HG03025 (cell line): ENCODE data around the gene SART1.

ENCODE experiments used
- ATAC-seq: cut with Tn5 transposase; IDR thresholded peaks from one replicate; pipeline ENCODE4 v1.9.1; 2021; ENCODE audit warnings: mild to moderate bottlenecking, moderate library complexity; ENCODE audit not compliant: unreplicated experiment, low FRiP score

SART1 gene

DNA sequence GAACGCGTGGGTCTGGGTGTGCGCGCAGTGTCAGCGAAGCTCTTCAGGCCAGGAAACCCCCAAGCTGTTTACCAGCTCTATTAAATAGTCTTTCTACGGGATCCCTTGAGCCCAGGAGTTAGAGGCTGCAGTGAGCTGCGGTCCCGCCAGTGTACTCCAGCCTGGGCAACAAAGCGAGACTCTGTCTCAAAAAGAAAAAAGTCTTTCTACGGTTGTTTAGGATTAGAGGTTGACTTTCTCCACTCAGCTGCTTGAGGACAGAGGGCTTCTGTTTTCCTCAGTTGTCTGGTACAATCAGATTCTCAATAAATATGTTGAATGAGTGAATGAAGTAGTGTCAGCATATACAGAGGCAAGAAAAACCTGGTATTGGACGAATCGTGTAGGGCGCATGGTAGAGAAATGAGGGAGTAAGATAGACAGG is 619 bp downstream of the SART1 start:
- no peak for ATAC-seq

DNA sequence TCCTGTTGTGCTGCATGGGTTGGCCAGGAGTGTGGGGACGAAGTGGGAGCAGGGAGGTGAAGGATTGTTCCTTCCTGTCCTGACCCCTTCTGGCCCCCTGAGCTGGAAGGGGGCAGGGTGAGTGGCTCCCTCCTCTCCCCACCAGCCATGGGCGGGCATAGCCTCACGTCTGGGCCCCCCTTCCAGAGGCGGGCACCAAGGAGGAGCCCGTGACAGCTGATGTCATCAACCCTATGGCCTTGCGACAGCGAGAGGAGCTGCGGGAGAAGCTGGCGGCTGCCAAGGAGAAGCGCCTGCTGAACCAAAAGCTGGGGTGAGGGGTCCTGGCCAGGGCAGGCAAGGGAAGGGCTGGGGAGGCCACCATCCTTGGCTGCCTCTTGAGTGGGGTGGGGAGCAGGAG is 3.4 kb downstream of the SART1 start:
- no peak for ATAC-seq

DNA sequence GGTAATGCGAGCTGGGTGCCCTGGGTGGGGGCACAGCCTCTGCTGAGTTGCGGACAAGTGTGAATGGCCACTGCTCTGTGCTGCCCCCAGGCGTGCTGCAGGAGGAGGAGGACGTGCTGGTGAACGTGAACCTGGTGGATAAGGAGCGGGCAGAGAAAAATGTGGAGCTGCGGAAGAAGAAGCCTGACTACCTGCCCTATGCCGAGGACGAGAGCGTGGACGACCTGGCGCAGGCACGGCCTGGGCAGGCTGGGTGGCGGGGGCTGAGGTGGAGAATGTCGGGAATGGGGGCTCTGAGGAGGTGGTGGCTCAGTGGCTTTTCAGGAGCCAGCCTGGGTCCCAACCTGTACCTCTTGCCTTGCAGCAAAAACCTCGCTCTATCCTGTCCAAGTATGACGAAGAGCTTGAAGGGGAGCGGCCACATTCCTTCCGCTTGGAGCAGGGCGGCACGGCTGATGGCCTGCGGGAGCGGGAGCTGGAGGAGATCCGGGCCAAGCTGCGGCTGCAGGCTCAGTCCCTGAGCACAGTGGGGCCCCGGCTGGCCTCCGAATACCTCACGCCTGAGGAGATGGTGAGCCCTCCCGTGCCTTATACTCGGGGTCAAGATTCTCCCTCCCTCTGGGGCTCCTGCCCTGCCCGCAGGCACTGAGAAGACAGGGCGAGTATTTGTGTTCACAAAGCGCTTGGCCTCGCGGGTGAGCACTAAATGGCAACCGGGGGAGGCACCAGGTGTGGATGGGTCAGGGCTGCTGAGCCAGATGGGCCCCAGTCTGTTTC is 4.6 kb downstream of the SART1 start:
- ATAC-seq, result no peak

DNA sequence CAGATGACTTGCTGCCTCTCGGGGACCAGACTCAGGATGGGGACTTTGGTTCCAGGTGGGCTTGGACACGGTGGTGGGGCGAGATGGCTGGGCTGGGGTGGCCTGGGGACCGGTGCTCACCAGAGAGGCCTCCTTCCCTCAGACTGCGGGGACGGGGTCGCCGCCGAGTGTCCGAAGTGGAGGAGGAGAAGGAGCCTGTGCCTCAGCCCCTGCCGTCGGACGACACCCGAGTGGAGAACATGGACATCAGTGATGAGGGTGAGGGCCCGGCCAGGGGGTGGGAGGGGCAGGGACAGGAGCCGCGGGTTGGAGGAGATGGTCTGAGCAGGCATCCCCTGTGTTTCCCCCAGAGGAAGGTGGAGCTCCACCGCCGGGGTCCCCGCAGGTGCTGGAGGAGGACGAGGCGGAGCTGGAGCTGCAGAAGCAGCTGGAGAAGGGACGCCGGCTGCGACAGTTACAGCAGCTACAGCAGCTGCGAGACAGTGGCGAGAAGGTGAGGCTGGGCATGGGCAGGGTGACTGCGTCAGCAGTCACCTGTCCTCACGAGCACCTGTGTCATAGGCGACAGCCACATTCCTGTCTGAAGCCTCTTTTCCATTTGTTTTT is 5.9 kb downstream of the SART1 start:
- no peak for ATAC-seq

DNA sequence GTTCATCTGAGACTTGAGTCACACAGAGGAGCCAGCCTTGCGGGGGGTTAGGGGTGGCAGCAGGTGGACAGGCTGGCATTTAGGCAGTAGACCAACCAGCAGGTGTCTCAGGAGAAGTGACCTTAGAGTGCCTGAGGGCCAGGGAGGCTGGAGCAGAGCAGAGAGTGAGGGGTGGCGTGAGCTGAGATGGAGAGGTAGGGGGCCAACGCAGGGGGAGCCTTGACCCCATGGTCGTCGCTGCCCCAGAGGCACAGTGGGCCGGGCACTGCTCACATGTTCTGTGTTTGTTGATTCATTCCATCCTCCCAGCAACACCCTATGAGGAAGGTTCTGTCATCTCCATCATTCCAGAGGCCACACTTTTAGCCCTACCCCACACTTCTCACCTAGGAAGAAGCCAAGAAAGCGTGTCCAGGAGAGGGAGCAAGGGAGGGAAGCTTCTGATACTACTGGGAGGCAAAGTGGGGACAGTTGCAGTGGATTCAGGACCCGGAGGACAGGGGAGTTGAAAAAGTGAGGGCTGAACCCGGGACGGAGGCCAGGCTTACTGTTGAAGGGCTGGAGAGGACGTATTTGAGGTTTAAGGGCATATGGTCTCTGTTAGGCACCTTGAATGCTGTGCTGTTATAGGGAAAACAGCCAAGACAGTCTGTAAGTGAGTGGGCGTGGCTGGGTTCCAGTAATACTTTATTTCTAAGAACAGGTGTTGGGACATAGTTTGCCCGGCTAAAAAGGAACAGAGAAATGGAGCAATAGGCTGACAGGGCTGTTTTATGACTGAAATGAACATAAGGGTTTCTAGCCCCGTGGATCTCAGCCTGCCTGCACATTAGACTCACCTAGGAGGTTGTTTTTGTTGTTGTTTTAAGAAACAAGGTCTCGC is 7.3 kb downstream of the SART1 start:
- ATAC-seq, result no peak

DNA sequence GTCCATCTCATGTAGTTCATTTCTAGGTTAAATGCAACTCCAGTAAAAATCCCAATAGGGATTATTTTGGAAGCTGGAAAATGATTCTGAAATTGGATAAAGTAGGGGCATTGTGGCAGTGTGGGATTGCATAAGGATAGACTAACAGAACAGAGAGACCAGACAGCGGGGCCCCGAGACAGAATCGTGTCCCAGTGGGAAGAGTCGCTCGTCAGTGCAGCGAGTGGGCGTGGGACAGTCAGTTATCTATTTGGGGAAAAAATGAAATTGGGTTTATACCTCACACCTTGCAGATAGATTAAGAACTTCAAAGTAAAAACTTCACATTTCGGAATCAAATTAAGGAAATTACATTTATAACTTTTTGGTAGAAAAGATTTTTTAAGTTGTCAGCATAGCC is 10.6 kb downstream of the SART1 start:
- no peak for ATAC-seq

DNA sequence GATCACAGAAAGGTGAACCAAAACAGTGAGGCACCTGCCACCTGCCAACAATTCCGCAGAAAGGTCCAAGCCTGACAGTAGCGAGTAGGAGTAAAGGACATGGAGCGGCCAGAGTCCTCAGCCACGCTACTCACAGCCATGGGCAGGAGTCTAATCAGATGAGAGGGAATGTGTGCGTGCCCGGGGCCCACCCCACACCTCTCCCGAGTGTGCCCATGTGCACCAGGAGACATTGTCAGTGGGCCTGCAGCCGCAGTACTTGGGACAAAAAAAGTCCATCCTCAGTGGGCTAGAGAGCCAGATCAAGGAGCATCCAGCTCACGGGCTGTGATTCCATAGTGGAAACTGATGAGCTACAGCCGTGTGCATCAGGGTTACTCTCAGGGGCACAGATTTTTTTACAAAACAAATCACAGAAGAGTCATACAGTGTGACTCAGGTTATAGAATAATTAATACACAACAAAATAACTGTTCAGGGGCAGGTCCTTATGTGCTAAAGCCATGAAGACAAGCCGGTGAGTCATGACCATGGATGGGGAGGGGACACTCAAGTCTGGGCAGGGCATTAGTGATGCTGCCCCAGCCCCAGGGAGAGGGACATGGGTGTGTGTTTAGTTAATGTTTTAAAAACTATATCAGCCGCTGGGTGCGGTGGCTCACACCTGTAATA is 12.0 kb downstream of the SART1 start:
- ATAC-seq, result no peak

DNA sequence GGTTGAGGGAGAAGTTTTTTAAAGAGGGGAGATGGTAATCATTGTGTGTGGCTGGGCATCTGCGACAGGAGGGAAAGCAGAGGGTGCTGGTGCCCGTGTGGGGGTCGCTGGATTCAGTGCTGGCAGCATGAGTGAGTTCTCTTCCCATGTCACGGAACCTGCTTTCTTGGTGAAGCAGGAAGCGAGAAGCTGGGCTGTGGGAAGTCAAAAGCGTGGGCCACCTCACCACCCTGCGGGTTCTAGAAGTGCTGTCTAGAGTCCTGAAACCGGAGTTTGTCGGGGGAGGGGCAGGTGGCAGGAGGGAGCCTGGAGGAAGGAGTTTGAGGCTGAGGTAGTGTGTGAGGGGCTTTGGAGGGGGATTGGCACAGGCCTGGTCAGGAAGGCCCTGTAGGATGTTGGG is 14.2 kb downstream of the SART1 start:
- ATAC-seq, result no peak

DNA sequence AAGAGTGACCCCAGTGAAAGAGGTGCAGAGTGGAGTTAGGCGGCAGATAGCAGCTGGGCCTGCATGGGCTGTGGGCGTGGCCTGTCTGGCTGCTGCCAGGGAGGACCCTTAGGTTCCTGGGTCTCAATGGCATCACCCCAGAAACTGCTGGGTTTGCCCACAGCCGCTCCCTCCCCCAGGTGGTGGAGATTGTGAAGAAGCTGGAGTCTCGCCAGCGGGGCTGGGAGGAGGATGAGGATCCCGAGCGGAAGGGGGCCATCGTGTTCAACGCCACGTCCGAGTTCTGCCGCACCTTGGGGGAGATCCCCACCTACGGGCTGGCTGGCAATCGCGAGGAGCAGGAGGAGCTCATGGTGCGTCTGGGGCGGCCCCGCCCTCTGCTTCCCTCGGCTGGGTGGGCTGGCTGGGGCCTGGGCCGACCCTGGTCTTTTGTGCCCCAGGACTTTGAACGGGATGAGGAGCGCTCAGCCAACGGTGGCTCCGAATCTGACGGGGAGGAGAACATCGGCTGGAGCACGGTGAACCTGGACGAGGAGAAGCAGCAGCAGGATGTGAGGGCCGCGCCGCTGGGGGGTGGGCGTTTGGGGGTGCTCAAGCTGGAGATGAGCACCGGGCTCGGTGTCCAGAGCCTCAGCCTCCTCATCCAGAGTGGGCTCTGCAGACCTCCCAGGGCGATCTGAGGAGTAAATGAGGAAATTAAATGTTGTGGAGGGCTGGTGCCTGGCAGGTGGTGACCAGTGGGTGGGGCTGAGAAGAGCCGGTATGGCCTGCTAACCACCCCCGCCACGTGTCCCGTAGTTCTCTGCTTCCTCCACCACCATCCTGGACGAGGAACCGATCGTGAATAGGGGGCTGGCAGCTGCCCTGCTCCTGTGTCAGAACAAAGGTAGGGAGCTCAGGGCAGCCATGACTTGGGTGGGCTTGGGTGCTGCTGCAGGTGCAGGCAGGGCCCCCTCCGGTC is 15.0 kb downstream of the SART1 start:
- ATAC-seq, result no peak

DNA sequence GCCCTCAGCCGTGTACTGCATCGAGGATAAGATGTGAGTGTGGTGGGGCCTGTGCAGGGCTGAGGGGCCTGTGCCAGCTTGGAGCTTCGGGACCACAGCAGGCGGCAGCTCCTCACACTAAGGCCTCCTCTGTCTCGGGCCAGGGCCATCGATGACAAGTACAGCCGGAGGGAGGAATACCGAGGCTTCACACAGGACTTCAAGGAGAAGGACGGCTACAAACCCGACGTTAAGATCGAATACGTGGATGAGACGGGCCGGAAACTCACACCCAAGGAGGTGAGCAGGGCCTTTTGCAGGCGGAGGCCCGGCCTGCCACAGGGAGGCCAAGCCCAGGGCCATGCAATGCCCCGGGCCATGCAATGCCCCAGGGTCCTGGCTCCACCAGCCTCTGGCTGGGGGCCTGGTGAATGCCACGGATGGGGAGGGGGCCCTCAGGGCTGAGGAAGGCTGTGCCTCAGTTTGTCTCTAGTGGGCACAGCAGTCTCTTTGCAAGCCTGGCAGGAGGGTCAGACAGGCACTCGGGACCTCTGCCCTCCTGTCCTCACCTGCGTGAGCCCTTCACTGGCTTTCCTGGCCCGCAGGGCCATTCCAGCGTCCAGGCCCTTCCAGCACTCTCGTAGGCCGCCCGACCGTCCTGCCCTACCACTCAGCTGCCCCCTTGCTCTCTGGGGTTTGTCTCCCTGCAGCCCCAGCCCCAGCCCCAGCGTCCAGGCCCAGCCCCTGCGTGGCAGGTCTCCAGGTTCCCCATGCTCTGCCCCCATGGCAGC is 16.3 kb downstream of the SART1 start:
- no peak for ATAC-seq

DNA sequence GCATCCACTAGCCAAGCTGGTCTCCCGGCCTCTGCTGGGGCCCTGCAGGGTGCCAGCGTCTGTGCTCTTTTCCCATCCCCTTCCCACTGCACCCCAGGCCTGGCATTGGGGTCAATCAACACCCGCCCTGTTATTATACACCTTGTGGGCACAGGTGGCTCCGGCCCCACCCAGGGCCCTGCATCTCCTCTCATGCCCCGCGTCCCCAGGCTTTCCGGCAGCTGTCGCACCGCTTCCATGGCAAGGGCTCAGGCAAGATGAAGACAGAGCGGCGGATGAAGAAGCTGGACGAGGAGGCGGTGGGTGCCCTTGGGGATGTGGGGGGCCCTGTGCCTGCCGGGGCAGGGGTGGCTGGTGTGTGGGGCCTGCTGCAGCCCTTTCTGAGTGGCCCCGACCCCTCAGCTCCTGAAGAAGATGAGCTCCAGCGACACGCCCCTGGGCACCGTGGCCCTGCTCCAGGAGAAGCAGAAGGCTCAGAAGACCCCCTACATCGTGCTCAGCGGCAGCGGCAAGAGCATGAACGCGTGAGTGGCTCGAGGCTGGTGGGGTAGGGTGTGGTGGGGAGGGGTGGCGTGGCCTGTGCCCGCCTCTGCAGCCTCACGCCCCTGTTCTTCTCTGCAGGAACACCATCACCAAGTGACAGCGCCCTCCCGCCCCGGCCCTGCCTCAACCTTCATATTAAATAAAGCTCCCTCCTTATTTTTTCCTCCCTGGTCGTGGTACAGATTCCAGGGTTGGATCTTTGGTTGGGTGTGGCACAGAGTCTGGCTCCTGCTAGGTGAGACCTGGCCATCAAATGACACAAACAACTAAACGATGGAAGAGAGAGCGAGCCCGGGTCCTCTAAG is 17.1 kb downstream of the SART1 start:
- no peak for ATAC-seq

DNA sequence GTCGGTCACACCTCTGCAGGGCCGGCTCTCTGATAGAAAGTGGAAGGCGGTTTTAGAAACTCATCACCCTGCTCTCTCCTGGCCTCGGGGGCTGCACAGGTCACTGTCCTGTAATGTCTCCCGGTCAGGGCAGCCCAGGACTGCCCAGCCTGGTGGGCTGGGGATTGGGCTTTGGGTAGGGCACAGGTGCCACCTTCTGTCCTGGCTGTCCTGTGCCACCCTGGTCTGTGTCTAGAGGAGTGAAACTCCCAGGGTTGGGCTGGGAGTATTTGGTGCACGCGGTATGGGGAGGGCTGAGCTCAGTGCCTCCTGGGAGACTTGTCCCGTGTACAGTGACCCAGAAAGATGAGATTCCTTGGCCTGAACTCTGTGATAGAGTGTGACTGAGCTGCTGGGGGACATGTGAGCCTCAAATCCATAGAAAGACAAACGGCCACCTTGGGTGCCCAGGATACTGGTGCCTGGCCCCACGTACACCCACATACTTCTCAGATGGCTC is 17.8 kb downstream of the SART1 start:
- no peak for ATAC-seq

DNA sequence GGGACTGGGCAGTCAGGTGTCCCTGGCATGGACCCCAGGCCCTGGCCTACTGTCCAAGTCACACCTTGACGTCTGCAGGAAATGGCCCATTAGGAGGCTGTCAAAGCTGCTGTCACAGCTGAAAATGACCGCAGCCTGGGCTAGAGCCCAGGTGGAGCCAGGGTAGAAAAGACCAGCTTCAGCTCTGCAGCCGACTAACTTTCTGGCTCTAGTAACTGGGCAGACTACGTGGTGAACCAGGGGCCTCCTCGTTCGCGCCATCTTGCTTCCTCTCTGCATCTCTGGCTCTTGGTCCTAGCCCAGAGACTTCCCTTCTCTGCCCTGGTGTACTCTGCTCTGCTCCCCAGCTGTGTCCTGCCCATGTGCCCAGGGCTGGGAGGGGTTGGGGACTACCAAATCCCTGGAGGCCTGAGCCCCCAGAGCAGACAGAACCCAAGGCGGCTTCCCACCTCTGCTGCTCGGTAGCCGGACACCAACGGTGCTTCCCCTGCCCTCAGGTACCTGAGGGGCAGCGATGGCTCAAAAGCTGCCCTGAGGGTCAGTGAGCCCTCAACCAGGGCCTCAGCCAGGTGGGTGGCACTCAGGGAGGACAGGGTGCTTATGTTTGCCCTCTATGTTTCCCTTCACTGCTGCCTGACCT is 19.7 kb downstream of the SART1 start:
- ATAC-seq, result no peak

DNA sequence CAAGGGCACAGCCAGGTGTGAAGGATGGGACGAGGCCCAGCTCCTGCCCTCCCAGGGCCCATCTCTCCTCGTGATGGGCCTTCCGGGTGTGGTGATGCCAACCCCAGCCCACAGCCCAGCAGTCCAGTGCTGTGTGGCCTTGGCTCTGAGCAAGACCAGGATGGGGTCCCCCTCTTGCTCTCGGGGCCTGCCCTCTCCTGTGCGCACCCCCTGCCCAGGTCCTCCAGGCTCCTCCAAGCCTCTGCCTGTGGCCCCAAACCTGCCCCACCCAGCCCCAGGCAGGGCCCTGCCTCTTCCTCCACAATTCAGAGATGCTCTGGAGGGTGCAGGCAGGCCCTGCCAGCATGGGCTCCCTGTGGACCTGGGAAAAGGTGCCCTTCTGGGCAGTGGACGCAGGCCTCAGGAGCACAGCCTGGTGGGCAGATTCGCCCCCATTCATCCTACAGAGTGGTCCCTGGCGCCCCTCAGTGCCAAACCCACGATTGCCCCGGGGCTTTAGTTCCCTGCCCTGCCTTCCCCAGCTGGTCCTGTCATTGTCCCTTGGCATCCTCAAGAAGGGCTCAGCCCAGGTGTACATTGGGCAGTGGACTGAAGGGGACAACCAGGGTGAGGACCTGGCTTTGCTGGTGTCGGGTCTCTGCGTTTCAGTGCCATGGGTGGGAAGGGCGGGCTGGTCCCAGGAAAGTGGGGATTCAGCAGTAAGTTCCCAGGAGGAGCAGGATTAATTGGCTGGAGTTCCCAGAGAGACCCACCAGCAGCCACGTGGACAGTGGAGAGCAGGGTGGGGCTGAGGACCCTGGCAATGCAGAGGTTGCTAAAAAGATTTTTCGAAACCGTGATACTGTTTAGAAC is 20.7 kb downstream of the SART1 start:
- no peak for ATAC-seq

DNA sequence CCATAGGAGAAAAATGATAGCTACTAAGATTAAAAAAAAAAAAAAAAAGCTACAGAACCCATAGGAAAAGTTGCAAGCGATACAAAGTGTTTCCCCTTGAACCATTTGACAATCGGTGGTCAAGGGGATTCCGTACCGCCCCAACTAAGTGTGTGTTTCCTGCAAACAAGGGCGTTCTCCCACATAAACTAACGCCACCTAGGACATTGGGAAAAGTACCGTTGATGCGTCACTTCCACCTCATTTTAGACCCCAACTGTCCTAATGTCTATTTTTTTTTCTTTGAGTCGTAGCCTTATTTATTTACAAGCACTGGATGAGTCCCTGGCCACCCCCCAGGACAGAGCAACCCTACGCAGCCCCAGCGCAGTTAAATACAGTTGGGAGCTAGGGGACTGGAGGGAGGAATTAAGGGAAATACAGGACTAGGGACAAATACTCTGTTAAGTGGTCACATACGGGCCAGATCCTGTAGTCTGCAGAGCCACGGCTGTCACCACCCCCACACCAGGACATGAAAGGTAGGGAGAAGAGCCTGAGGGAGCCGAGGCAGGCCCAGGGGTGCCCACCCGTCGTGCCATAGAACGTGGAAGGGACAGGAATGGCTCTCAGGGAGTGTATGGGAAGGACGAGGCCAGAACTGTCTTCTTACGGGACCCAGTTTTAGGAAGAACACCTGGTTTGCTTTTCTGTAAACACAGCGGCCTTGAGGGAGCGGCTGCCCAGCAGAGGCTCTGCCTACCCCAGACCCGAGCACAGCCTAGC is 21.5 kb downstream of the SART1 start:
- no peak for ATAC-seq

DNA sequence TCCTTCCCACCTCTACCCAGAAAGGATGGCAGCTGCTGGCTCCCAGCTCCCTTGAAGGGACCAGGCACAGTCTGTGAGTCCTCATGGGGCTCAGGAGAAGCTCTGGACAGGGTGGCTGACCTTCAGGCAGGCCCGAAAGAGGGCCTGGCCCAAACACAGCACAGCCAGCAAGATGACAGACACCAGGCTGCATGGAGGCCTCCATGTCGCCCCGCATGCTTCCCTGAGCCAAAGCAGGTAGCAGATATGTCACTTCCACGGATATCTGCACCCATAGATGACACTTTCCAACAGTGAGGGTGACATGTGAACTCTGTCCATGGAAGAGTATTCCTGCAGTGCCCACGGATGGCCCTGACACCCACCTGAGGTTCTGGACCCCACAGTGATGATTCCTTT is 22.1 kb downstream of the SART1 start:
- ATAC-seq, result no peak
